ENCODE measurements around the gene ASCC3. TPM values are rescaled to one million over a fixed set of nuclear protein-coding genes. Genes with fewer than 3 reads are reported as not detected.
A peak's percentile ranks its signal among the peaks of the same experiment; 100 is the strongest.

Gene ASCC3
- total RNA-seq, 2 experiments from 2014 or later: 50.7 to 53.6 TPM

- H3K4me3 Mint-ChIP-seq: no peak overlapping the region
These were observed 415.3 kb downstream of the ASCC3 start for GRCh38 chr6:100465701-100466409.

GRCh38 chr6:100464903-100465700 is 416.0 kb downstream of the ASCC3 start, which contains the start of gene SIM1:
Gene SIM1, minus strand, starts transcription at chr6:100464921. Its CDS starts 1,453 bp downstream, at chr6:100463468.
- peaks cover 16% of the 10 kb centered on the region for H3K4me1 Mint-ChIP-seq
- H3K9me3 Mint-ChIP-seq: peaks cover 14% of the 10 kb centered on the region
- H3K36me3 Mint-ChIP-seq: peaks cover 14% of the 10 kb centered on the region
- H3K4me3 Mint-ChIP-seq: peak within 1 kb of the TSS; percentile 29
- H3K27ac Mint-ChIP-seq: peak within 1 kb of the TSS; percentile 25
- peaks cover 97% of the 10 kb centered on the region for H3K27me3 Mint-ChIP-seq
- no peak for DNase-seq

More at GRCh38 chr6:100465701-100466409, 415.3 kb downstream of the ASCC3 start:
- no peak for DNase-seq
- peaks cover 16% of the 10 kb centered on the region for H3K4me1 Mint-ChIP-seq
- peaks cover 98% of the 10 kb centered on the region for H3K27me3 Mint-ChIP-seq
- H3K27ac Mint-ChIP-seq: peak overlapping the region; percentile 25
- peaks cover 11% of the 10 kb centered on the region for H3K36me3 Mint-ChIP-seq
- H3K9me3 Mint-ChIP-seq: peaks cover 14% of the 10 kb centered on the region

- peaks cover 14% of the 10 kb centered on the region for H3K36me3 Mint-ChIP-seq
- no peak for DNase-seq
- H3K27me3 Mint-ChIP-seq: peaks cover 89% of the 10 kb centered on the region
- no peak overlapping the region for H3K27ac Mint-ChIP-seq
- H3K4me3 Mint-ChIP-seq: peak overlapping the region; percentile 29
- H3K9me3 Mint-ChIP-seq: peaks cover 16% of the 10 kb centered on the region
- H3K4me1 Mint-ChIP-seq: peaks cover 16% of the 10 kb centered on the region
These were observed 416.8 kb downstream of the ASCC3 start for GRCh38 chr6:100464162-100464851.

GRCh38 chr6:100463630-100464161 is 417.4 kb downstream of the ASCC3 start:
- no peak for DNase-seq
- H3K4me1 Mint-ChIP-seq: peaks cover 16% of the 10 kb centered on the region
- H3K36me3 Mint-ChIP-seq: peaks cover 14% of the 10 kb centered on the region
- no peak overlapping the region for H3K27ac Mint-ChIP-seq
- no peak overlapping the region for H3K4me3 Mint-ChIP-seq
- H3K9me3 Mint-ChIP-seq: peaks cover 17% of the 10 kb centered on the region
- H3K27me3 Mint-ChIP-seq: peaks cover 83% of the 10 kb centered on the region

- peaks cover 12% of the 10 kb centered on the region for H3K36me3 Mint-ChIP-seq
- H3K4me1 Mint-ChIP-seq: peaks cover 16% of the 10 kb centered on the region
- peaks cover 14% of the 10 kb centered on the region for H3K9me3 Mint-ChIP-seq
- DNase-seq: no peak
- H3K27me3 Mint-ChIP-seq: peaks cover 75% of the 10 kb centered on the region
- H3K27ac Mint-ChIP-seq: no peak overlapping the region
- H3K4me3 Mint-ChIP-seq: no peak overlapping the region
These were observed 418.2 kb downstream of the ASCC3 start for GRCh38 chr6:100462706-100463629.

- H3K27me3 Mint-ChIP-seq: peaks cover 67% of the 10 kb centered on the region
- H3K4me3 Mint-ChIP-seq: no peak overlapping the region
- peaks cover 14% of the 10 kb centered on the region for H3K9me3 Mint-ChIP-seq
- peaks cover 14% of the 10 kb centered on the region for H3K36me3 Mint-ChIP-seq
- H3K4me1 Mint-ChIP-seq: peaks cover 15% of the 10 kb centered on the region
- no peak for DNase-seq
- no peak overlapping the region for H3K27ac Mint-ChIP-seq
These were observed 419.0 kb downstream of the ASCC3 start for GRCh38 chr6:100461917-100462705.

- Mint-ChIP-seq H3K27me3 (peaks cover 60% of the 10 kb centered on the region), H3K4me3 (no peak overlapping the region), H3K4me1 (peaks cover 9% of the 10 kb centered on the region), H3K27ac (no peak overlapping the region), H3K9me3 (peaks cover 14% of the 10 kb centered on the region), H3K36me3 (peaks cover 18% of the 10 kb centered on the region)
- DNase-seq: no peak
These were observed 419.7 kb downstream of the ASCC3 start for GRCh38 chr6:100461278-100461916.

- H3K36me3 Mint-ChIP-seq: peaks cover 18% of the 10 kb centered on the region
- no peak overlapping the region for H3K27ac Mint-ChIP-seq
- H3K27me3 Mint-ChIP-seq: peaks cover 53% of the 10 kb centered on the region
- H3K4me3 Mint-ChIP-seq: no peak overlapping the region
- H3K9me3 Mint-ChIP-seq: peaks cover 17% of the 10 kb centered on the region
- DNase-seq: no peak
- H3K4me1 Mint-ChIP-seq: peaks cover 8% of the 10 kb centered on the region
These were observed 420.4 kb downstream of the ASCC3 start for GRCh38 chr6:100460650-100461204.

GRCh38 chr6:100459592-100460184 is 421.4 kb downstream of the ASCC3 start:
- peaks cover 21% of the 10 kb centered on the region for H3K36me3 Mint-ChIP-seq
- no peak overlapping the region for H3K4me3 Mint-ChIP-seq
- no peak overlapping the region for H3K27ac Mint-ChIP-seq
- peaks cover 5% of the 10 kb centered on the region for H3K4me1 Mint-ChIP-seq
- peaks cover 22% of the 10 kb centered on the region for H3K9me3 Mint-ChIP-seq
- peaks cover 43% of the 10 kb centered on the region for H3K27me3 Mint-ChIP-seq
- no peak for DNase-seq

GRCh38 chr6:100458841-100459591 is 422.1 kb downstream of the ASCC3 start:
- DNase-seq: no peak
- no peak overlapping the region for H3K4me3 Mint-ChIP-seq
- H3K36me3 Mint-ChIP-seq: peaks cover 21% of the 10 kb centered on the region
- peaks cover 27% of the 10 kb centered on the region for H3K9me3 Mint-ChIP-seq
- peaks cover 5% of the 10 kb centered on the region for H3K4me1 Mint-ChIP-seq
- no peak overlapping the region for H3K27ac Mint-ChIP-seq
- H3K27me3 Mint-ChIP-seq: peaks cover 37% of the 10 kb centered on the region
